CD4-positive, alpha-beta T cell treated with Interleukin-6 for 4 hours (primary cell): ENCODE results near the gene ABCC9.

ENCODE experiments used
- DNase-seq: peaks from one replicate; pipeline ENCODE4 v3.0.0-alpha.2; 2020; ENCODE audit warnings: mixed read lengths

Gene ABCC9

DNA sequence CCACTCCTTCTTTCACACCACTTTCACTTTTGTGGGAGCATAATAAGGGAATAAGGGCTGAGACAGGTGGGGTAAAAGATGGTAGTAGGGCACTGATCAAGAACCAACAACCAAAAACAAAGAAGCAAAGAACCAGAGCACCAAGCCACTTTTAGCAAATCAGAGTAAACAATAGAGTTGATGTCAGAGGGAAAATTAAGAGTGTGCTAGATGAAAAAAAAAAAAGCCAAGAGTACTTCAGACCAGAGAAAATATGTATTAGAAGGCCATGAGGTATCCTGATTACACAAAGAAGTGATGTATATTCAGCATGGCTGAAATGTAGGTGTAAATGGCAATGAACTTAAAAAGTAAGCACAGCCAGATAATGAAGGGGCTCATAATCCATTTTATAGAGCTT lies 75.4 kb downstream of the ABCC9 start:
- no peak for DNase-seq

DNA sequence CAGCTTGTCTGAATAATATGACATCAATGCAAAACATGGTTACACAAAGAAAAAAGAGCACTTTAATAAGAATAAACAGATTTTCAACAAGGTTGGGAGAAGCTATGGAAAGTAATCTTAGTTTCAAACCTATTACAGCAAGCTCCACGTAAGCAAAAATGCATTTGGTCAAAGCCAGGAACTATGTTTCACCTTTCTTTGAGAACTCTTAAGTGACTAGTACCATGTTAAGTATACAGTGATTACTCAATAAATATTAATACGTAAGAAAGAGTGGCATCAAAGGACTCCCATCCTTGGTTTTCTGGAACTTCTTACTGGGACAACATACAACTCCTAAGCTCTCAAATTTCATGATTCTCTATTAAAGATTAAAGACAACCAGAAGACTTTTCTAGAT lies 80.7 kb downstream of the ABCC9 start:
- no peak for DNase-seq

DNA sequence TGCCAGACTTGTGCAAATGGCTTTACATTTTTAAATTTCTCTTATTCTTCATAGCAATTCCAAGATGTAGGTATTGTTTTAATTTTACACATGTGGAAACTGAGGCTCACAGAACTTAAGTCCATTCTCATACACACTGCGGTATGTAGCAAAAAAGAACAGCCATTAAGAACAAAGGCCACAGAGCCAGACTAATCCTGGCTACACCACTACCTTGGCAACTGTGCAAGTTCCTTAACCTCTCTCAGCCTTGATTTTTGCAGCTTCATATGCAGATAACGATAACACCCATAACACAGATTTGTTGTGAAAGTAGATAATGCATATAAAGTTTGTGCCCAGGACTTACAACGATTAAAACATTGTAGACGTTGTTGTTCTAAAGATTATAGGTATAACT lies 81.1 kb downstream of the ABCC9 start:
- DNase-seq, result no peak

DNA sequence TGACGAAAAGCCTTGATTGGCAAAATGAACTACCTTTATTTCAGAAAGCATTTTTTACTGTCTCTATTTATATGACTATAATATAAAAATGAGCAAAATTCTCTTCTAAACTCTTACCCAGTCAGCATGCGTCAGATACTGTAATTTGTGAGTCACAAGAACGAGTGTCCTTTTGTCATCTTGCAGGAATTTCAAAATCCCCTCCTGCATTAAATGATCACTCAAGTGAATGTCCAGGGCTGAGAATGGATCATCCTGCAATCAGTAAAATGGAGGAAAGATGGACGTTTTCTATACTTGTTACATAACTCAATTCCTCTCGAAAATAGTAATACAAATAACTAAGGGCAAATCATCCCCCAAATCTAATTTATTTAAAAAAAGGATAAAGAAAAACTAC lies 89.0 kb downstream of the ABCC9 start:
- DNase-seq, result no peak

DNA sequence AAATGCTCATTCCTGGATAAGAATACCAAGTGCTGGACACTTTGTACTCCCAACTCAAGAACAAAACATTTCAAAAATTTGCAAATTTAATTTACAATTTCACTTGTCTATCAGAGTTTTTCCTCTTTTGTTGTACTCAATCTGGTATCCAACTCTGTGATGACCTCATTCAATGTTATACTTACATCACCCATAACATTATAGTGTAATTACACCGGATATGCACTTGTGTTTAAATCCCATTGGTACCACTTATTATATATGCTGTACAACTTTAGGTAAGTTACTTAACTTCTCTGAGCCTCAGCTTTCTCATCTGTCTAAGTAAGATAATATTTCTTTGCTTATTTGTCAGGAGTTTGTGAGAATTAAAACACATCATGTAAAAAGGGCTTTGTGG lies 90.1 kb downstream of the ABCC9 start:
- no peak for DNase-seq

DNA sequence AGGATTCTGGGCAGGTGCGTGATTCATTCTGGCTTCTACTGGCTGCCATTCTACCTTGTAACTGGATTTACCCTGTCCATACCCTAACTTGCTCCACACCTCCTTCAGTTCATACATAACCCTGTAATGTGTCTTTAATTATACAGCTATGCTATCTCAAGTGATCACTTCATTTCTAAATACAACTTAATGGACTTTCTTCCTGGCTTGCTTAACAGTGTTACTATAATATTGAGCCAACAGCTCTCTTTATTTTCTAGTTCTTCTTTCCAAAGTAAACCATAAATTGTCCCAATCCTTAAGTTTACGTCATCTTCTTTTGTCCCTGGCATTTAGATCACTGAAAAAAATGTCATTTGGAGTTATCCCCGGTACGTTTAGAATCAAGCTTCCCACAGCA lies 90.8 kb downstream of the ABCC9 start:
- no peak for DNase-seq

DNA sequence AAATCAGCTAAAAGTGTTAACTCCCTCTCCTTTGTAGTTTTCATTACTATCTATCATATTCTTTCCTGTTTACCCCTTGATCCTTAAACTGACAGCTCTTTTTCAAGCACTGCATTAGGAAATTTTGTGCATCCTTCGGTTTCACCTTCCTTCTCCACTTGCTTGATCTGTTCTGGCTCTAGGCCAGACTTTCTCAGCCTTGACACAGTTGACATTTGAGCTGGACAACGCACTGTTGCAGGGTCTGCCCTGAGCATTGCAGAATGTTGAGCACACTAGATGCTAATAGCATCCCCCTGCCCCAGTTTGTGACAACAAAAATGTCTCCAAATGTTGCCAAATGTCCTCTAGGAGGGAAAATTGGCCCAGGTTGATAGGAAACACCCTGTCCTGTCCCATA lies 91.3 kb downstream of the ABCC9 start:
- DNase-seq, result no peak

DNA sequence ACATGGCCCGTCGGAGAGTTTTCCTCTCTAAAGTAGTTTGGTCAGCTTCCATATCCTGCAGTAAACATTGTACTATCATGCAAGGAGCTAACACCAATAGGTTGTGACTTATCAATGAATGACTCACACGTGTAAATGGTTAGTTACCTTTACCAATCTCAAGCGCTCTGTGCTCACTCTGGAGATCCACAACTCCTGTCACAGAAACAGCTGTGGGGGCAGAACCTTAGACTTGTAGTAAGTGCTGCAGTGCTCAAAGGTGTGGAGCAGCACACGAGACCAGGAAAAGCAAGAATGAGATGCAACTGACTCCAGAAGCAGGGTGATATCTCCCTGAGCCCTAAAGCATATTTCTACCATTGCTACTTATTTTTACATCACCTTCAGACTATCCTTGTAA lies 93.0 kb downstream of the ABCC9 start:
- no peak for DNase-seq

DNA sequence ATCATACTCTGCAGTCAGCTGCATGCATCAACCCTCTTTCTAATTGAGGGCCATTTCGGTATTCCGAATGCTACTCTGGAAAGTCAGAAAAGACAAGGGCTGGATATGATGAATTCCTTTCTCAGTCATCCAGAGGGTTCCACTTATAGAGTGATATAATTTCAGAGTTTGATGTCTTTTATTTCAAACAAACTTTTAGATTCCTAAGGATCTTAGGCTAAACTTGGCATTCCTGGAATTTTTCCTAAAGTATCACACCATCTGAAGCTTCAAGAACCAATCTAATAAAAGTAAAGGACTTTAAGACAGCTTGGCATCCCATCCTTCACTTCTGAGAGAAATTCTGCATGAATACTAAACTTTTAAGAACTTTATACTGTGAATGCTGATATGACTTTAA lies 97.4 kb downstream of the ABCC9 start:
- DNase-seq, result no peak

DNA sequence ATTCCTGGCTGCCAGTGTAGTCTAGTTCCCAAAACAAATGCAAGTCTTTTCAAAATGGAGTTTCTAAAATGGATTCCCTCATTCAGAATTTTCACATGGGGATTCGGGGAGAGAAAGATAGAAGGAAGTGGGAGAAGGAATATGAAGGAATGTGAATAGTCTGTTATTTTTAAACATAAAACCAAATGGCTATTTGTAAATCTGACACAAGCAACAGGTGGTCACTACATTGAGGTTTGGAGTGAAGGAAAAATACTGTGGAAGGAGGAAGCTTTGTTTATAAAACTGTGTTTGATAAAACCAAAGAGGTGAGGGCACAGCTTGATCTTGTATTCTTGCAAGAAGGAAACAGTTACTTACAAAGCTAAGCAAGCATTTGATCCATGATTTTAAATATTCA lies 101.5 kb downstream of the ABCC9 start:
- DNase-seq, result no peak

DNA sequence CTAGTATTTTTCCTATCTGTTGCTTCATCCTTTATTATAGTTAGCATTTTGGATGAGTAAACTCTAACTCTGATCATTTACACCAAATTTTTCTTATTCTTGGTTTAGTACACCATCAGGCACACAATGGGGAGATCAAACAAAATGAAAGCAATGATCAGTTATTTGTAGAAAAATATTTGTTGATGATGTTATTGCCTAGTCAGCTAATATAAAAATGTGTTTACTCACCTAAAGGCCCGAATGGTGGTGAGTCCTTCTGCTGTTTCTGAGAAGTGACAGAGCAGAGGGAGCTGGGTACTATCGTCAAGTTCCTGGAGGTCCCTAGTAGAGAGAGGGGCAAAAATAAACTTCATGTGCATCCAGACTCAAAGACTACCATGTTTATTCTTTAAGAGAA lies 103.4 kb downstream of the ABCC9 start:
- no peak for DNase-seq

DNA sequence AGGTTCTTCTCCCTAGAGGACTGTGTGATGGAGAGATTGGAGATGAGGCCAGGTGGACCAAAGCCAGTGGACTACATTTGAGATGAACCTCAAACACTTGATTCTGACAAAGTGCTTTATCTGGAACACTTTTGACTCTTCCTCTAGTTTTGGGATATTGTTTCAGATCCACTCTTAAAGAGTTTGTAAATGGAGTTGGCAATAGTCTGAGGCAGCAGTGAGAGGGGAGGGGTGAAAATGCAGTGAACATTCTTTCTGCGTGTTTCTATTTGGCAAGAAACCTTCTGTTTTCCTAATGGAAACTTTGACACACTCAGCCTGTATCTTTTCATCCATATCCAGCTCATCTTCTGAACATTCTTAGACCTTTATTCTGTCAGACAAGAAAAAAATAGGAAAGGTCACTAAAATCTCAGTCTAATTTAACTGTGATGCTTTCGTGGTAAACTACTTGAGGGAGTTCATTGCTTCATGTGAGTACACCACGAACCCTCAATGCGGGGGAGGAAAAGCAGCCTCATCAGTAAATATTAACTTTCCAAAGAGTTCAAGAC lies 109.4 kb downstream of the ABCC9 start:
- no peak for DNase-seq

DNA sequence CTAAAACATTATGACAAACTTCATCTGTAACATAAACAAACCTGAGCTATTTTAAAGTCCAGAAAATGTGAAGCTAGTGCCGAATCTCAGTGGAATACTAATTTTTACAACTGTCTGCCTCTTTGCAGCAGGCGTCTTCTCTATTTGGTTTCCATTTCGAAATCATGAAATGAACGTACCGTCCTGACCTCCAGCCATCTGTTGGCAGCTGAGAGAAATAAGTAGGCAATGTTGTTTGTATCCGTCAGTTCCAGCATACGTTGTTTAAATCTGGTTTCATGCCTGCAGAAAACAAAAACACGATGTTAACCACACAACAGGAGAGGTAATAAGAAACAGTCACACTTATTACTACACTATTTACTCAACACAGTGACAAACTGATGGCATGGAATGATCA lies 112.4 kb downstream of the ABCC9 start:
- no peak for DNase-seq

DNA sequence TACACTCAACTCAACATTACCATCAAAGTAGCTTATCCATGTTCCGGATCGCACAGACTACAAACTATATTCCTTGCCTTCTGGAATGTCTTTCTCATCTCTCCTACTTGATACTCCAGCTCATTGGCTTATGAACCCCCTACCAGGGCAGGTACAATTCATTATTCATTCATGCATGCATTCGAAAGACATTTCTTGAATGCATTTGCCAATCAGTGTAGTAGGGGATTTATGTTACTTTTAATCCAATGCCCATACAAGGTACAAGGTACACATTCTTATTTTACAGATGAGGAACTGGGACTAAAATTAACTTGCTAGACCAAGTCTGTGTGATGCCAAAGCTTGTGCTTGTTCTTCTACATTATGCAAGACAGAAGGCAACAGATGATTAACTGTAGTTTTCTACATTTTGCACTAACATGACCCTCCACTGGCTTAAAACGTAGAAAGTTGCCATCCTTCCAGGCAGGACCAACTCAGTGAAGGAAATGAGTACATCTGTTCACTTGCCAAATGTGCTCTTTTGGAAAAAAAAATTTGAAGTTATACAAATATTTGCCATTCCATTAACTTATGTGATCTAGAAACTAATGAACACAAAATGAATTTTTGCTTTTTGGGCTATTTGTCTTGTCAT lies 113.0 kb downstream of the ABCC9 start:
- no peak for DNase-seq

DNA sequence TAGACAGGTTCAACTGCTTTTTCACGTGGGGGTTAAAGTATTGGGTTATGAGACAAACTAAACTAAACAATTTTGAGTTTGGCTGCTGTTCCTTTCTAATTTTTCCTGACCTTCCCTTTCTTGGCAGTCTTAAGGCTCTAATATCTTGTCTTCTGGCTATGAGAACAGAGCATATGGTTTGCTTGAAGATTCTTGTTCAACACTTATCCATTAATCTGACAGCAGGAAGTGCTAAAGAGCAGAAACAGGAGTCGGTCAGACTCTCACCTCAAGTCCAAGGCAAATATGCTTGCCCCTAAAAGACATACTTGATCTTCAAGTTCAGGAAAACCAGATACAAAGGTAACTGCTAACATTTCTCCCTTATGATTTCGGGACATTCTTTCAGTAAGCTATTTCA lies 114.1 kb downstream of the ABCC9 start:
- DNase-seq, result no peak

DNA sequence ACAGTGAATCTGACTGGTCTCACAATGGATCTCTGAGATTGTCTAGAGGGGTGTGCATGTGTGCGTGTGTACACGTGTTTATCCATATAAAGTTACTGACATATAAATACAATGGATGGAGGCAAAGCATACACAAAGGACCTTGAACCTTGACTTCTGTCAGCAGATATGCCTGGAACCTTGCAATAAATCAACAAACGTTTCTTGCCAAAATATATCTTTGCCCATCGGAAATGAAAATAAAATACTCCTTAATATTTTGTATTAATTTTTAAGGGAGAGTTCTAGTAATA lies 114.7 kb downstream of the ABCC9 start:
- DNase-seq, result no peak

DNA sequence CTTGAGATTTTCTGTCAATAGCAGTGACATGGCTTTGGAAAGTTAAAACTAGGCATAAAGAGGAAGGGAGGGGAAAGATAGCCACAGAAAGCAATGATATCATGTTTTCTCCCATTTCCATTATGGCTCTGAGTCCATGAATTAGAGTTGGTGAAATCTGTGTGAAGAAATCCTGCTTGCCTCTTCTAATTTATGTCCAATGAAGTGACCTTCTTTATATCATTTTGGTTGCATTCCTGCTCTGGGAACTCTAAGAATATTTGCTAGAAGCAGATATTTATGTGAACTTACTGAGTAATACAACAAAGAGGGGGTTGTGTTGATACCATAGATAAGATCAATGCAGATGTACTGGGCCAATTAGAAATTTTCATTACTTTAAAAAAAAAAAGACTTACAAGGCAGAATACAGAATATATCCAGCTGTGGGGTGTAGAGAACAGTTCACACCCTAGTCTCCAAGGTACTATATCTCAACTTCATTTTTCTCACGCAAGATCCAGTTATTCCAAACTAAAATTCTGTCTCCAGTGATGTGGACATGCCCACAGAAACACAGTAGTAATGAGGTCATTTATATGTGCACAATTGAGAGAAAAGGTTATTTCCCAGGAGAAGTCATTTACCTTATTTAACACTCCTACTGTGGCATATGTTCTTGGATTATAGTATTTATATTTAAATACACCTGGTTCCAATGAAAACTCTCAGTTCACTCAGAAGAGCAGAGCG lies 115.2 kb downstream of the ABCC9 start:
- DNase-seq, result no peak

DNA sequence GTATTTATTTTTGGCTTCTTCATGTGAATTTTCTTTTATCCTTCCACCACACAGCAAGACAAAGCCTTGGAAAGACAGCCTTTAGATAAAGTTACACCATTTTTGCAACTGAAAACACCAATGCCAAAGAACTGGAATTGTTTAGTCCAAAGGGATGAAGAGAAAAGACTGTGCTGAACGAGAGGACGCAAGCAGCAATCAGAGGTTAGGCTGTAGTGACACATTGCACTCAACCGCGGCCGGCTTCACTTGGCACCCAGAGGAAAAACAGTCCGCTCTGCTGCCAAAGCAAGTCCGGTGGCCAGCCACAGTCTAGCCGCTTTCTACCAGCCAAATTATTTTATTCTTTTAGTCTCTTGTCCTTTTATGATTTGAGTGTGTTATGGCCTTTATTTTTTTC lies 117.6 kb downstream of the ABCC9 start:
- no peak for DNase-seq

DNA sequence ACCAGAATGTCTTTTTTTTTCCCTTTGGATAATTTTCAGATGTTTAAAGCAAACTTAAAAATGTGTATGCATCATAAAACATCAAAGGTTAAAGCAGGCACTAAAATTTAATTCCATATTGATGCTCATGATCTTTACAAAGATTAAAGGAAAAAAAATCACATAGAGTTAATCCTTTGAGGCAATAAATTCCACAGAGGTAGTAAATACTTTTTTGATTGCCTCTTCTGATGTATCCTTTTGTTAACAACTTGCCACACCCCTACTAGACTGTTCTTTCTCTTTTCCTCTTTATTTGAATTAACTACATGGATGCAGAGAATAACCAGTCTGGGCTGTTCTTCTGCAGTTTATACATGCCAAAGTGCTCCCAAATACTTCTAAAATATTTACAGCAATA lies 121.5 kb downstream of the ABCC9 start:
- no peak for DNase-seq

DNA sequence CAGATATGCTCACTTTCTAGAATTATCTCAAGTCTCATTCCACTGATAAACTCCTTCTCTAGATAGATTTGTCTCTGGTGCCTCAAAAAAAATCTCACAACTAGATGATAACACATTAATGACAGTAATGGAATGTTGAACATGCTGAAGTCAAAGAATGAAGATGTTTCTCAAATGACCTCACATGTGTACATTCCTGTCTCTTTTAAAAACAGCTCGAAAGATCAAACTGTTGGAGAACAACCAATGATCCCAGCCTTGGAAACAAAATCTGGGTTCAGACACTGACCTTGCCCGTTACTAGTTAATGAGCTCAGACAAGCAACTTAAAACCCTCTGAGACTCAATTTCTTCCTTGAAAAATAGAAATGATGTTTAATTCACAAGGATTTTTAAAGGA lies 122.0 kb downstream of the ABCC9 start:
- DNase-seq, result no peak

DNA sequence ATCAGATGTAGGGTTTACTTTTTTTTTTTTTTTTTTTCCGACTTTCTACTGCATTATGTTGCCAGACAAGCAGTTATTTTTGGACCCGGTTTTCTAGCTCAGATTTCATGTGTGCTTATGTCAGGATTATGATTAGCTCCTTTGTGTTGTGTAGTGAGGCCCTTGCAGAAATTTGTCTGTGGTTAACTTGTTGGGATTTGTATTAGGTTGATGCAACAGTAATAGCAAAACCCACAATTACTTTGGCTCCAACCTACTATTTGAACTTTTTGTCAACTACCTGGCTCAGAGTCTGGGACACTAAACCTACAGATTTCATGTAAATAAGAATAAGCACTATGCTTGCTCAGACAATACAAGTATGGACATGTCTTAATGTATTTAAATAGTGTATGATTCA lies 122.6 kb downstream of the ABCC9 start:
- DNase-seq, result no peak

DNA sequence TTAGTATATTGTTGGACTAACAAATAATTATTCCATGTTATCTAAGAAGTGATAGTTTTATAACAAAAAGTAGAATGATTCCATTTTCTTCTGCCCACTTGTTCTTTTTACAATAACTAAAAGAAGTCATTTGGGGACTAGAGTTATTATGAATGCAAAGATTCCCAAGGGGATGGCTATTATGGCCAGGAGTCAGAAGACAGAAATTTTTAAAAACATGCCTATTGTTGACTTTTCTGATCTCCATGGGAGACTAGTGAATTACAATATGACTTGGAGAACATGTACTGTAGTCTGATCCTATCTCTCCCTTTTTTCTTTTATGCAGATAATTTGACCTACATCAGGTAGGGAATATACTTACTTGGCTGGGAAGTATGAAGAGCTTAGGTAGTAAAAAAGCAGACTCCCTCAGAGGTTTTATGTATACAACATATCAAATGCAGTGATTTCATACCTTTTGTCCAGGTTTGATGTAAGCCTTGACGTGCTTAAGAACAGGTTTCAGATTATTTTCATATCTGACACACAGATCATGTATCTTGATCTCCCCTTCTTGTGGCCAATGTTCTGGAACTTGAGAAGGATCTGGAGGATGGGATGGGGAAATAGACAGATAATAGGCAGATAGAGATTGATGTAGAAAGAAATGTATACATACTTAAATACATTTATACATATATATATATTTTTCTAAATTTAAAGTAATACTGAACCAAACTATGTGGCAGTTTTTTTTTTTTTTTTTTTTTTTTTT lies 125.7 kb downstream of the ABCC9 start:
- DNase-seq, result no peak

DNA sequence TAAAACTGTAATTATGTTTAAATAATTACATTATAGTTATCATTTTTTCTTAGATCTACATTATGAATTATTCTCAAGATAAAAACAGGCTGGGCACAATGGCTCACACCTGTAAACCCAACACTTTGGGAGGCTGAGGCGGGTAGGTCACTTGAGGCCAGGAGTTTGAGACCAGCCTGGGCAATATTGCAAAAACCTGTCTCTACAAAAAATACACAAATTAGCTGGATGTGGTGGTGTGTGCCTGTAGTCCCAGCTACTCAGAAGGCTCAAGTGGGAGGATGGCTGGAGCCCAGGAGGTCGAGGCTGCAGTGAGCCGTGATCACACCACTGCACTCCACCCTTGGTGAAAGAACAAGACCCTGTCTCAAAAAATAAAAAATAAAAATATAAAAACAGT lies 126.4 kb downstream of the ABCC9 start:
- no peak for DNase-seq

DNA sequence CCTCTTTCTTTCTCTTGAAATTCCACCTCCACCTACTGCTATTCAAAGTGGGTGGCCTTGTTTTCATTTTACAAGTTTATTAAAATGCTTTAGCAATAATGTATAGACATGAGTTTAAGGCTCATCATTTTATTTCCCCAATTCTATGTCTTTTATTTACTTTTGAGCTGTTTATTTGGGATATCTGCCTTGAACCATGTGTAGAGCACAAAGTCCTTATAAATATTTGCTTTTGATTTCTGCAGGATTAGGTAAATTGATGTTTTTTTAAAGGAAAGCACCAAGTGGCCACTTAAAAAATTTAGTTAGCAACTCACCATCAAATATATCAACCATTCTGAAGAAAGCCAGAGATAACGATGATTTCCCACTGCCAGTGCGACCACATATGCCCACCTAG lies 126.9 kb downstream of the ABCC9 start:
- DNase-seq, result no peak
